HG02973 (cell line): ENCODE measurements around the gene MAP2K5.

ENCODE experiments used
- ATAC-seq: cut with Tn5 transposase; IDR thresholded peaks from one replicate; pipeline ENCODE4 v1.9.1; 2021; ENCODE audit warnings: moderate library complexity; ENCODE audit not compliant: unreplicated experiment

MAP2K5 gene

DNA sequence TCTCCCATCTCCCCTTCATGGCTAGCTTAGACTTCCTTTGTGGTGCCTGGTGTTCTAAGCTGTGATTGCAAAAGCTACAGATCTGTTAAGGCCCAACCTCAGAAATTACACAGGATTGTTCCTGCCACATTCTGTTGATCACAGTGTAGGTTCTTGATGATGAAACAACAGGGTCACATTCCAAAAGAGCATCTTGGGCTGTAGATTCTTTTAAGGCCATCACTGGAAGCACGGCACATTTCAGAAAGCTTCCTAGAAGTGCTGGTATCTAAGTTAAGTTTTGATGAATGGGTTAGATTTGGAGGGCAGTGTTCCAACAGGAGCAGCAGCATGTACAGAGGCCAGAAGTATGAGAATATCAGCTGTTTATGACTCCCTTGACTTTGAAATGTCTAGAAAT, 175.3 kb downstream of the MAP2K5 start:
- ATAC-seq, result no peak

GRCh38 chr15:67719330-67719959, 176.9 kb downstream of the MAP2K5 start:
- no peak for ATAC-seq

DNA sequence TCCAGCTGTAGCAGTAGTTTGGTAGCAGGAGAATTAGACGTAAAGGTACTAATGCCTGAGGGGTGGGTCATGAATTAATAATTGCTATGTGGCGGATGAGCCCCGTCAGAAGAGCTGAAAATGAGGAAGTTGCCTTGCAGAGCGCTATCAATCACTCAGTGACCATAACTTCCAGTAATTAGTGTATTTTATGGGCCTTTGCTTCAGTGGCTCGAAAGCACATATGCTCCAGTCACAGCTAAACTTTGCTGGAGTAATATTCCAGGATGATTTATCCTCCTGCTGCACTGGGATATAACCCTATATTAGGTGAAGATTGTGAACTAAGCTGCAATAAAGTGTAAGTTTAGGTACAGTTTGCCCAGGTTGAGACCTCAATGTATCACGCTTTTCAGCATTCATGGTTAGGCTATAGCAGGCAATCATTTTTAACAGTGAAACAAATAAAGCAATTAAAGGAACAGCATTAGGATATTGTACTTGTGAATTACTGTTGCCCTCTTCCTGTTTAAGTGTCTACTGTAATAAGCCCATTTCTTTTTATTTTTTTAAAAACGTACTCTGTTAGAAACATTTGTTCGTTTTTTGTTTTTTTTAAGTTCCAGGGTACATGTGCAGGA, 178.2 kb downstream of the MAP2K5 start:
- no peak for ATAC-seq

GRCh38 chr15:67722030-67722817, 179.7 kb downstream of the MAP2K5 start:
- no peak for ATAC-seq

DNA sequence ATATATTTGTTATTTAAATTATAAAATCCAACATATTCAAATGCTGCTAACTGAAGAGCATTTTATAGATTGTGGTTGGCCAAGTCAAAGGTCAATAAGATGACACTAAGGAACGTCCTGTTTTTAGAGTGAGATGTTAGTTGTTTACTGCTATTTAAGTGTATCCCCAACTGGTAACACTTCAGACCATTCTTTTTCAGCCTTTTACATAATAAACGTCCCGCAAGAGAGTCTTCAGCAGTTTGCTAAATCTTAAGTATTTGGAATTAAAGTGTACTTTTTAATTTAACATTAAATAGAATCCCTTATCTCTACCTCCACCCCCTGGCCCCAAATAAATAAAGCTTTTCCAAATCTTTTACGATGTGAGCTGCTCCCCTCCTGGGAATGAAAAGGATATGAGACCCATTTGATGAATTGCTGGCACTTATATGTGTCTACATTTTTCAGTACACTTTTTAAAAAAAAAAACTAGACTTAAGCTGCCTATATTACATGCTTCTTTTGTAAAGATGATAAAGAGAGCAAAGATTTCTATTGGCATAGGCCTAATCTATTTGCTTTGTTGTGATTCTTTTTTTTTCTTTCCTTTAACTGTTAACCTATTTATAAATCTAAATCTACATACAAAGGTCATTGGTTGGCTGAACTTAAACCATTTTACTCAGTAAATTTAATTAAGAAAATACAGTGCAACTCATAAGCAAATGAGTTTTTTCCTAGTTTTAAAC, 181.0 kb downstream of the MAP2K5 start:
- ATAC-seq, result no peak

- ATAC-seq, result no peak
These were observed 182.3 kb downstream of the MAP2K5 start for GRCh38 chr15:67724691-67725375.

DNA sequence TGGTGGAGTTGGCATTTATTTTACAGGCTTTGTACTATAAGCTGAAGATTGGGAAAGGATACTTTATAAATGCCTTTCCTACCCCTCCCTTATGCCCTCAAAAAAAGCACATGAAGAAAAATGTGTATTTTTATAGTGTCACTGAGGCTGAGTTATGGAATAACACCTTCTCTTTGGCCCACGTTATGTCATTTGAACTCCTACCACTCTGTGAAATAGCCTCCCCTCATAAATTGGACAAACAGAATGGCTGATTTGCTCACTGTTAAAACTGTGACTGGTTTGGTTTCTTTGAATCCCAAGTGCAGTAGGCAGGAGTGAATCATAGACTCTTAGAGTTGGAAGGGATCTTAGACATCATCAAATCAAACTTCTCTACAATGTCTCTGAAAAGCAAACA, 187.6 kb downstream of the MAP2K5 start:
- no peak for ATAC-seq

- ATAC-seq, result no peak
These were observed 188.7 kb downstream of the MAP2K5 start for GRCh38 chr15:67731112-67731721.

DNA sequence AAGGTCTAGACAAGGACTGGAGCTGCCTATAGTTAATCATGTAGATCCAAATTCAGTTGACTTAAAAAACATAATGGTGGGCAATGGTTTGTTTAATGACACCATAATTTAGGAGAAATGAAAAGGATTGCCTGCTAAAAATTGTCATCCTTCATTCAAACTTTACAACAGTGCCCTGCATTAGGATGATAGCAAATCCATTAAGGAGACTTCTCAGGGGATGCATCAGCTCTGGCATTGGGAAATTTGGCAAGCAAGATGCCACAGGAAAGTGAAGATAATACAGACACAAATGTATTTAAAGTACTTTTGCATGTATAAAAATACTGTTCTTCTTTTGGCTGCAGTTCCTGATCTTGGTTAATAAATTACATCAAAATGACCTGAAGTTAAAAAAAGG, 189.7 kb downstream of the MAP2K5 start:
- ATAC-seq, result no peak

DNA sequence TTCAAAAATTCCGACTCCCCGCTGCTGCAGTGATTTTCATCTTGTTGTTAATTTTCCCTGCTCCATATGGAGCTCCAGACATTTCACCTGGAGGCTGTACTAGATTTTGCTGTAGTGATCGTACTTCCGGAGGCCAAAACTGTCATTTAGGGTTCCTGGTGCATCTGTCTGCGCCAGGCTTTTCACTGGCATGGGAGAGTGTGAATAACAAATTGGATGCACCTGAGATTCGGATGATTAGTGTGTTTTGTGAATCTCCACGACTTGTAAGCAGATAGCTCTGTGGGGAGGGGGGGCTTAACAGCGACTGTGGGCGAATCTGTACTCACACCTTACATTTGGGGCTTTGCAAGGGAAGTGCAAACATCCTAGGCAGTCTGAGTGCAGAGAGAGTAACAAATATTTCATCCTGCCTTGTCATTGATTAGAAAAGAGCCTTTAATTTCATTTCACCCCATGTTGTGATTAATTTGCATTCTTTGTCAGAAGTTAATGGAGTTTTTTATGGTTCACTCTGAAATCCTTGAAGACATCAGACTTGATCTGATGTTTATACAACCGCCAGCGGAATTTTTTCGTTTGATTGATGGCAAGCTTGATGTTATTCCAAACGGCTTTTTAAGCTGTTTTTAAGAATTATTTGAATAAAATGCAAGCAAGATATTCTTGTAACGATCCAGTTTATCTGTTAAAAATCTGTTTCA, 190.3 kb downstream of the MAP2K5 start:
- ATAC-seq, result no peak

DNA sequence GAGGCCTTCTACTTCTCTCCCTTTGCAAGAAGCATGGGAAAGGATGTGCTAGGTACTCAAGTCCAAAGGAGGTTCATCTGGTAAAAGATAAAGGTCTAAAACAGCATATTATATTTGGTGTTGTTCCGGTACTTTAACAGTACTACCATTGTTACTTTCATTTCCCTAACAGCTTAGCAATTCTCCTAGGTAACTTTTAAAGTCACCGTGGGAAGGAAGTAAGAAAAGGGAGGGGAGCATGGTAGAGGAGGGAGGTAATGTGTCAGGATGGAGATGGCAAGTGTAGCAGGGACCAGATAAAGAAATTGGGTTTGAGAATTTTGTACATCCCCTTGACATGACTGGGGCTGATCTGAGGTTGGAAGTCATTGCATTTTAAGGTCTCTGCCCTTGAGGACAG, 193.4 kb downstream of the MAP2K5 start:
- no peak for ATAC-seq

- ATAC-seq, result no peak
These were observed 194.3 kb downstream of the MAP2K5 start for GRCh38 chr15:67736810-67737209.

GRCh38 chr15:67738056-67738455, 195.6 kb downstream of the MAP2K5 start:
- ATAC-seq, result no peak

GRCh38 chr15:67740405-67740804, 197.9 kb downstream of the MAP2K5 start:
- no peak for ATAC-seq

- no peak for ATAC-seq
These were observed 198.8 kb downstream of the MAP2K5 start for GRCh38 chr15:67741308-67741707.

- ATAC-seq, result no peak
These were observed 201.1 kb downstream of the MAP2K5 start for GRCh38 chr15:67743558-67743957.

- ATAC-seq, result no peak
These were observed 202.0 kb downstream of the MAP2K5 start for GRCh38 chr15:67744331-67745072.

DNA sequence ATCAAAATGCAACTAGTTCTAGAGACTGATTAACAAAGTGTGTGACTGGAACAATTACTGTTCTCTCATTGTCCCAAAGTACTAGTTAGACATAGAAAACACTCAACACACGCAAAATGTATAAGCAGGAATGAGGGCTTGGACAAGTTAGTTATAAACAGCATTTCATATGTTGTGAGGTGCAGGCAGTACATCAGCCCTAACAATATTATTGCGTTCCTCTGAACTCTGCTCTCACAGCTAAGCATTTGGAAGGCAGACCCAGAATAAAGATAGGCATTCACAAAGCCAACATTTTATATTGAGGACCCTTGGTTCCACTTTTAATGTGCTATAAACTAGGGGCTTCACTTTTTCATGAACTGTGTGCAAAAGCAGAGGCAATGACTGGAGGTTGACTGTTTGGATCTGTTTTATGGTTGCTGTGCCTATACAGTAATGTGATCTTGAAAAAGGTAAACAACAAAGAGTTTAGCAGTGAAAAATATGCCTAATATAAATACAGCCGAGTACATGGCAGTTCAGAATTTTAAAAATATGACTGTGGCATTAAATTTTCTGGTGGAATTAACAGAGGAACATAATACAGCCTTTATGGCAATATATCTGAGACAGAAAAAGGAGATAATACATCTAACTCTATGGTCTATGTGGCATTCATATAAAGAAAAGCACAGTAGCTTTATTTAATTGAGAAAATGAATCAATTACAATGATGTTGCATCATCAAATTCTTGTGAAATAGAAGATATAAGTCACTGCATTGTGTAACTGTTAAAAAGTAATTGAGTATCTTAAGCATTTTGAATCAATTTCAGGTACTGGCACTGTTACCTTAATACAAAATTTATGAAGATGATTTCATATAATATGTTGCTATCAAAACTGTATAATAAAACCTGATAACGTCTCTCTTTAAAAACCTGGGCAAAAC, 202.8 kb downstream of the MAP2K5 start:
- ATAC-seq, result no peak
